GM19239 (cell line): ENCODE results near the gene MTPN.
A peak's percentile ranks its signal among the peaks of the same experiment; 100 is the strongest.

Source experiments
- DNase-seq: peaks from one replicate; pipeline ENCODE4 v3.0.0; 2011; ENCODE audit warnings: low spot score; ENCODE audit not compliant: insufficient read length
- FAIRE-seq: peaks from 2 replicates; lab custom pipeline; 2011; peaks lifted over from hg19 to GRCh38; lab: Jason Lieb, UNC

Gene MTPN

DNA sequence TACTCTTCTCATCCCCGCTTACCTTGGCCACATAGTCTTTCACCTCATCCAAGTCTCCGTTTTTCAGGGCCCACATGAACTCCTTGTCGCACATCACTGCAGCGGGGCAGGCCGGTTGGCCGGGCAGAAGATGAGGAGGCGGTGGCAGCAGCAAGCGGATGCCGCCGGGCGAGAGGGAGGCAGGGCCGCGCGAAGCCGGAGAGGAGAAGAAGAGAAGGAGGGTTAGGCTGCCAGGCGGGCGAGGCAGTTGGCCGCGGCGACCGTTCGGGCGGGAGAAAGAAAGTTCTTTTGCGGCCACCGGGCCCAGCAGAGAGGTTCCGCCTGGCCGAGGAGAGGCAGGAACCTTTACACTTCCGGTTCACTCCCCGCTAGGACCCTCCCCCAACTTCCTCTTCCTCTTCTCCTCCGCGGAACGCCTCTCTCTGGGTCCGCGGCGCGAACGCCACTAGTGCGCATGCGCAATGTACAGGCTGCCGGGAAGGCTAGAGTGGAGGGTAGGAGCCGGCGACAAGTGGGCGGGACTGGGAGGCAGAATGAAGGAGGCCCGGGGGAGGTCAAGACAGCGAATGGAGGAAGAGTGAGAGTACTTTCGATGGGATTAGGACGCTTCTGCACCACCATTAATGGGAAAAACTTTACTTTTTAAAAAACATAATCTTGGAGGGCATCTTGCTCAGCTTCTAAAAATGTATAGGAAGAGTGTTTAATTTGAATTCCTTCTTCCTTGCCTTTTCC, at the start of gene MTPN:
MTPN (minus strand) TSS at position 353 of the 735 bp plus-strand sequence; CDS start at position 94, 259 bp downstream.
- FAIRE-seq (peak; percentile 99), DNase-seq (peak; percentile 56)

GRCh38 chr7:136026209-136026608, 49.0 kb upstream of the MTPN start:
- FAIRE-seq, result no peak
- no peak for DNase-seq

DNA sequence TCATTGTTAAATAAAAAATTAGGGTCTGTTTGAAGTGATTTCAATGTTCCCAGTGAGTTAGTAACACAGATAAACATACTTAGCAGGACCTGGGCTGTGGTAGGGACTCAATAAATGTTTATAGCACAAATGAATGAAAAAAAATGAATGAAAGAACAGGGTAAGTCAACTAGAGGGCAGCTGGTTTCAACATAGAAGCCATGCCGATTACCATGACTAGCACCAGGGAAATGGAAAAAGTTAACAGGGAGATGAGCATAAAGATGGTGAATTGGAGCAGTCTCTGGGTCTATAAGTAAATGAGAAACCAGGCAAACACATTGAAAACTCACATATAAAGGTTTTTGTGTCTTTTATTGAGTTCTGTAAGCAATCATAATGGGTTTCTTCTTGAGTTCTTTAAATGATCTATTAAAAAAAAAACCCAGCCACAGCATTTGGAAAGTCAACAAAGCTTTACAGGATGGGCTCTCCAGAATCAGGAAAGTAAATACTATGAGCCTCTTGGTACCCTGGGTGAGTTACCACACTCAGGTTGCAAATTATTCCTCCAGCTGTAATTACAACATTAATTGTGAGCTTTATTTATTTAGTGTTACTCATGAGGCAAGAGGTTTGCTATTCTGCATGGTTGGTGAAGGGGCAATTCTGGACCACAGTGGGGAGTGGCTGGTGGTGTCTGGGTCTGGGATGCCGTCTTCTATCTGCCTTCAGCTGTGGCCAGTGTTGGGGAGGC, 46.1 kb upstream of the MTPN start:
- FAIRE-seq, result no peak
- no peak for DNase-seq

DNA sequence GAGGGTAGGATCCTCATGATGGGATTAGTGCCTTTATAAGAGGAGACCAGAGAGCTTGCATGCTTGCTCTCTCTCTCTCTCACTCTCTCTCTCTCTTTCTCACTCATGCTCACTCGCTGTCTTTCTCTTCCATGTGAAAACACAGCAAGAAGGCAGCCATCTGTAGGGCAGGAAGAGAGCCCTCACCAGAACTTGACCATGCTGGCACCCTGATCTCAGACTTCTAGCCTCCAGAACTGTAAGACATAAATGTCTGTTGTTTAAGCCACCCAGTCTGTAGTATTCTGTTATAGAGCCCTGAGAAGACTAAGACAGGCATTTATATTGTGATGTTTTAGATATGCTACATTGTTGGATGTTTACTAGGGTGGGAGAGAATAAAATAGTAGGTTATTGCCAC, 43.4 kb upstream of the MTPN start:
- DNase-seq, result no peak
- FAIRE-seq, result no peak

DNA sequence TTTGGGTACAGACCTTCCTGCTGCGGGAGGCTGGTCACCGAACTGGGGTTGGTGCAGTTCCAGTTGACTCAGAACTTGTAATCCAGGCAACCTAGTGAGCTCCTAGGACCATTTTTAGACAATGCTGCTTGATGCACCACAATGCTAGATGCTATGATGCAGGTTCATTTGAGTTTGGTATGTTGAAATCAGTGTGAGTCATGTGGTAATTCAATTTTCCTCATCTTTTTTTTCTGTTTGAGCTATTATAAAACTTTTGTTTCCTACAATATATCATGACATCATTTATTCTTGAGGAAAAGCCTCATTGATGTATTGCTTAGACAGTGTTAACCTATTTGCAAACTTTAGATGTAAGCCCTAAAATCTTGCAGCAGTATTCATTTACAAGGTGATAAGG, 40.9 kb upstream of the MTPN start:
- FAIRE-seq (no peak), DNase-seq (no peak)

- no peak for FAIRE-seq
These were observed 39.7 kb upstream of the MTPN start for GRCh38 chr7:136016649-136017395.

GRCh38 chr7:136015638-136016037, 38.5 kb upstream of the MTPN start:
- FAIRE-seq, result no peak
- no peak for DNase-seq

More at GRCh38 chr7:136016649-136017395, 39.7 kb upstream of the MTPN start:
- no peak for DNase-seq

DNA sequence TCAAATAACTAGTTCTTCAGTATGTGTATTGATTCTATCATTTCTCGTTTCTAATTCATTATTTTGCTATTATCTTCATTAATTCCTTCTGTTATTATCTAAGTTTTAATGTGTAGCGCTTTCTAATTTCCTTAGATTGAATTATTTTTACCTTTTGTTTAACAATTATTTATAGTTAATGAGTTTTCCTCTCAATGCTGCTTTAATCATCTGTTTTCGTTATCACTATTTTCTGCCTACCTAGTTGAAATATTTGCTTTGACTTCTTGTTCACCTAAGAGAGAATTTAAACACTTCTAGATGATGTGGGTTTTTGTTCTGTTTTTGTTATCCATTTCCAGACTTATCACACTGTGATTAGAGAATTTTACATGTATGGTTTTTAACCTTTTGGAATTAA, 37.5 kb upstream of the MTPN start:
- no peak for DNase-seq
- no peak for FAIRE-seq

GRCh38 chr7:136012238-136012637, 35.1 kb upstream of the MTPN start:
- no peak for FAIRE-seq

GRCh38 chr7:136009488-136010079, 32.4 kb upstream of the MTPN start:
- FAIRE-seq (peak; percentile 56), DNase-seq (peak; percentile 9)

More at GRCh38 chr7:136012238-136012637, 35.1 kb upstream of the MTPN start:
- DNase-seq, result no peak

- DNase-seq (no peak), FAIRE-seq (no peak)
These were observed 29.0 kb upstream of the MTPN start for GRCh38 chr7:136006208-136006607.

DNA sequence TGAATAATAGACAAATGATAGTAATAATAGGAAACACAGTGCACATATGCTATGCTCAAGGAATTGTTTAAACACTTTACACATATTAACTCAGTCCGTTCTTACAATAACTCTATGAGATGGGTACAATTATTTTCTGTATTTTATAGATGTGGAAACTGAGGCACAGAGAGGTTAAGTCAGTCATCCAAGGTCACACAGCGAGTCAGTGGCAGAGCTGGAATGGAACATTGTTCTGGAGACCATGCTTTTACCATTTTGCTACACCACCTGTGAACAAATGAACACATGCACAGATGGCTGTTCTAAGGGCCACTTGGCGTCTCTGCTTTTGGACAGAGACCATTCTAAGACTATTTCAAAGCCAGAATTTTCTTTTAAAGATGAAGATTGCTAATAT, 26.9 kb upstream of the MTPN start:
- no peak for DNase-seq
- FAIRE-seq, result no peak

DNA sequence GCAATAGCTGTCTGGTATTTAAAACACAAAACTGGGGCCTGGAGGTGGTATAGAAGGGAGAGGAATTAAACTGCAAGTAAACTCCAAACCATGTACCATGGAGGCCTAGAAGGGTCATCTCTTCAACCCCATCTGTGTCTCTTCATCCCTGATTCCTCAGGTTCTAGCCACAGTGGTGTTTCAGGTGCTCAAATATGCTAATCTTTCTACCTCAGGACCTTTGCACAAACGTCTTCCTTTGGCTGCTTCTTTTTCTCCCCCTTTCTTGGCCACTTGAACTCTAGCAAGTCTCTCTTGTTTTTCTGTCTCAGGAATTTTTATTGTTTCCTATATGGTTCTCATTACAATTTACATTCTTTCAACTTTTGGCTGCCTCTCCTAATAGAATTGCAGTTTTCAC, 25.6 kb upstream of the MTPN start:
- no peak for FAIRE-seq
- DNase-seq, result no peak

DNA sequence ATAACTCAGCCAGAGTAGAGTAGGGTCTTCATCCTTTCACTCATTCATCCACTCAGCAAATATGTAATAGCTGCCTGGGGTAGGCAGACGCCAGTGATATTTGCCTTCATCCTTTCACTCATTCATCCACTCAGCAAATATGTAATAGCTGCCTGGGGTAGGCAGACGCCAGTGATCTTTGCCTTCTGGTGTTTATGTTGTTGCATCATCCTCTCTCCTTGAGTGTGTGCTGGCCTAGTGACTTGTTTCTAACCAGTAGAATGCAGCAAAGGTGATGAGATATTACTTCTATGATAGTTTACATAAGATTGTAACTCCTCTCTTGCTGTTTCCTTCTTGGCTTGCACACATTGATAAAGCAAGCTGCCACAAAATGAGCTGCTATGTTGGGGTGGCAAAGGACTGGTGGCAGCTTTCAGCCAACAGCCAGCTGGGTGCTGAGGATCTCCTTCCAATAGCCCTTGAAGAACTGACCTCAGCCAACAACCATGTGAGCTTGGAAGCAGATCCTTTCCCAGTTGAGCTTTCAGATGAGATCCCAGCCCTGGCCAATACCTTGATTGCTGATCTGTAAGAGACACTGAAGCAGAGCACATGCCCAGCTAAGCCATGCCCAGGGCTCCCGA, 23.2 kb upstream of the MTPN start:
- FAIRE-seq (no peak), DNase-seq (no peak)

DNA sequence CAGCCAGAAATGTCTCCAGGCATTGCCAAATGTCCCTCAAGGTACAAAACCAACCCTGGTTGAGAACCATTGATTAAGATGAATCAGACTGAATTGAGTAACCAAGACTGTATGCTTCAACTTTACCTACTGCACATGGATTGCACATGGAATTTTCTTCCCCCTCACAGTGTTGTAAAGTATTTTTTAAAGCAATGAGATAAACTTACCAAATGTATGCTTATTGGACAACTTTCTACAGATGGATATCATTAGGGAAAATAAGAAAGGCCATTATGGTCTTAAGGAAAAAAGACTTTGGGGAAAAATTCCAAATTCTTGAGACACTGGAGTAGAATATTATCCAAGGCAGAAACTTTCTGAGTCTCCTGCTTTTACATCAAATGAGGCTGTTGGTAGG, 20.9 kb upstream of the MTPN start:
- FAIRE-seq (no peak), DNase-seq (no peak)

DNA sequence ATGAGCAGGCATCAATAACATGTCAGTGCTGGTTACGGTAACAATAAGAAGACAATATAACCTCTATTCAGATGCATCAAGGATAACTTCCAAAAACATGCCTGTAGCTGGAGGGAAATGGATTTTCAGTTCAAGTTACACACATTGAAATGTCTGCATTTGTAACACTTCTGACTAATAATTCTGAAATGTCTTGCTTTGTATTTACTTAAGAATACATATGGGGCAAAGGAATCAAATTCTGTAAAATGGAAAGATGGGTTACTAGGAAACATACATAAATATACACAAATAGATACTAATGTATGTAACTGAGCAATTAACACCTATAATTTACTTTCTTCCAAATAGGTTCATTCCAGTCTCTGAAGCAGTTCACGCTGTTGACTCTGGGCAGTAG, 18.6 kb upstream of the MTPN start:
- FAIRE-seq, result no peak
- no peak for DNase-seq

DNA sequence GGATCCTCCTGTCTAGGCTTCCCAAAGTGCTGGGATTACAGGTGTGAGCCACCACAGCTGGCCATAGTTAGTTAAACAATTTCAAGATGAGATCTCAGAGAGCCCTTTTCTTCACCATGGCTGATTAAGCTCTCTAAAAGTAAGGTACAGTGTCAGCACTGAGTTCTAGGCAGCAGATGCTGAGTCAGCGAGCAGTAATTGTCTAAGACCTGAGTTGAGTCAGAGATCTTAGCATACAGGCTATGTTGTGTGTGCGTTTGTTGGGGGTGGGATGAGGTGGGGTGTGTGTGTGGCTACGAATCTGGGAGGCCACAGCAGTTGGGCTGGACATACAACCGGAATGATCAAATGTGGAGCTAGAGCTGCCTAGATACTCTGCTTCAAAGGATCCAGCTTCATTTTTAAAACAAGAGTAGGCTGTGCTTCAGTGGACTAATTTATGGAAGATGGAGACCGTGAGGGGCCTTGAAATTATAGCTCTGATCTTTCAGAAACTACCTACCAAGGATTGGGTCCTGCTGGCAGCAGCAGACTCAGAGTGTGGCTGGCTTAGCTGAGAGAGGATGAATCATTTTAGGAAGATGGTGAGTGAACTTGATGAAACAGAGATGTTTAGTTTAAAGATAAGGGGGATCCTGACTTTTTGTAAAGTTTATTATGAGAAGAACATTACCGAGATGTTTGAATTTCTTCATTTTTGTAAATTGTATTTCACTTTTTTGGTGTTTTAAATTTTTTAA, 17.5 kb upstream of the MTPN start:
- DNase-seq (no peak), FAIRE-seq (no peak)

DNA sequence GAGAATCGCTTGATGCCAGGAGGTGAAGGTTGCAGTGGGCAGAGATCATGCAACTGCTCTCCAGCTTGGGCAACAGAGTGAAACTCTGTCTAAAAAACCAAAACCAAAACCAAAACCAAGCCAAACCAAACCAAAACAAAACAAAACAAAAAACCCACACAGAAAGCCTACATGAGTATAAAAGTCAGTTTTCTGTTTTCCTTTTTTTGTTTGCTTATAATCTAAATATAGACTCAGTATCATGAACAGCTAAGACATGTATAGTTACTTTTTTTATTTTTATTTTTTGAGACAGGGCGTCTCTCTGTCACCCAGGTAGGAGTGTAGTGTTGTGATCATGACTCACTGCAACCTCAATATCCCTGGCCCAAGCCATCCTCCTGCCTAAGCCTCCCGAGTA, 16.8 kb upstream of the MTPN start:
- no peak for DNase-seq
- FAIRE-seq, result no peak

- DNase-seq (no peak), FAIRE-seq (no peak)
These were observed 14.7 kb upstream of the MTPN start for GRCh38 chr7:135991906-135992305.

DNA sequence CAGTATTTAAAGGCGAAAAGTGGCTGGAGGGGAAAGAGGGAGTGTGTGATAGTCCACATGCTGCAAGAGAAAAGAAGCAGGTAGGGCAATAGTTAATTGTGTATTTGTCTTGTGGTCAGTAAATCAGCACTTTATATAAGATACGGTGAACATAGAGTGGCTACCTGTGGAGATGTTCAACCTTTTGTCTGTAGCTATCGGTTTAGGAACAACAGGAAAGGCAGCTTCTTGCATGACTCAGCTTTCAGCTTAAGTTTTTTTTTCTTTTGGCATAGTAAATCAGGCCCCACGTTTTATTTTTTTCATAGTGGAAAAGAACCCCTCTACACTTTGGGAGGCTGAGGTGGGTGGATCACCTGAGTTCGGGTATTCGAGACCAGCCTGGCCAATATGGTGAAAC, 14.2 kb upstream of the MTPN start:
- DNase-seq (no peak), FAIRE-seq (no peak)
